Measurements from ENCODE around the gene GRIK4.

DNA sequence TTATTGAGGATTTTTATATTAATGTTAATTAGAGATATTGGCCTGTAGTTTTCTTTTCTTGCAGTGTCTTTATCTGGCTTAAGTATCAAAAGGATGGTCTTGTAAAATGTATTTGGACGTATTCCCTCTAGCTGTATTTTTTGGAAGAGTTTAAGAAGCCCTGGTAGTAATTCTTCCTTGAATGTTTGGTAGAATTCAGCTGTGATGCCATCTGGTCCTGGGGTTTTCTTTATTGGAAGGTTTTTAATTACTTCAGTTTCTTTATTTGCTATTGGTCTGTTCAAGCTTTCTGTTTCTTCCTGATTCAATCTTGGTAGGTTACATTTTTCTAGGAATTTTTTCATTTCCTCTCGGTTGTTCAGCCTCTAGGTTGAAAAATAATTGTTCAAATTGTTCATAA, 257.4 kb downstream of the GRIK4 start:
- TF ChIP-seq CTCF (IDR thresholded peaks at IDR 0.05): no peak
- TF ChIP-seq POLR2AphosphoS5 (IDR thresholded peaks at IDR 0.05): no peak
- no peak for TF ChIP-seq POLR2A (IDR thresholded peaks at IDR 0.05)
